Right lobe of liver (tissue), 4 donors: ENCODE results near the gene C3orf20.

Experiments used
- POLR2A ChIP-seq: fragments of 450-650 bp; IDR thresholded peaks from one replicate; pipeline ENCODE4 v1.6.1; 2017; ENCODE audit warnings: antibody characterized with exemption, mild to moderate bottlenecking
- TF ChIP-seq, protein P1 (sequence below), 4 donors: fragments of 200-600 bp in 3 of 4; fragments of 450-650 bp in 1 of 4; IDR thresholded peaks; one replicate each; pipeline versions ENCODE4 v1.5.1 to v1.8.0; 2016 to 2022; ENCODE audit warnings: antibody characterized with exemption in 4 of 4, mild to moderate bottlenecking in 2 of 4
- donor health status: DM: no; HTN: no; CAD: no.
- donor health status: DM: no; HTN: no; CAD: no.
- donor health status: DM: no; HTN: yes; CAD: no.

DNA sequence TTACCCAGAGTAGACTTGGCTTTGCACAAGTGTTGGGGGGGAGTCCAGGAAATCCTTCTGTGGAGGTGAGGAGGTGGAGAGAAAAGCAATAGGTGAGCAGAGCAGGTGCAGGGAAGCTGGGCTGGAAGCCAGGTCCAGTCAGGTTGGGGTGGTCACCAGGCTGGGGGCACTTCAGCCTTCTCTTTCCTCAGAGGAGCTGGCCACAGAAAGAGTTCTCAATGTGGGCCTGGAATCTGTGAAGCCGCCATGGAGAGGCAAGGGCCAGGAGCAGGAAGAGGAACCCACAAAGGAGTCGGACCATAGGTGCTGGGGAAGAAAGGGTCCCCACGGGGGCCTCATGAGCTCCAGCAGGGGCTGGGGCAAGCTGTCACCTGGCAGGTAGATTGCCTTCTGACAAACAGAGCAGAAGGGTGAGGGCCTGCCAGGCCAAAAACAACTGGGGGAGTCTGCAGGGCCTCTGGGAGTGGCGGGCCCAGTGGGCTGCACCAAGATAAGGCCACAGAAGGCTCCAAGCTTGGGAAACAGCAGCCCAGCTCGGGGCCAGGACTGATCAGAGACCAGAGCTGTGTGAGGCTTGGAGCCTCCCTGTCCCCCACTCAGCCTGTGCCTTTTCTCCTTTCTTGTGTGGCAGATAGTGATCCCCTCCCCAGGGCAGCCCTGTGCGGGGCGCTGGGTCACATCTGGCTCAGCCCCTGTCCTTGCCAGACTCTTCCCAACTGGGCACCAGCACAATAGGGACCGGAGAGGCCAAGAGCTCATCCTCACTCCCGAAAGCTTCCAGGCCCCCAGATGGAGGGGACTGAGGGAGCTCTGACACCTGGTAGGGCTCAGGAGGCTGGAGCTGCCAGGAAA is 90.9 kb downstream of the C3orf20 start:
- TF ChIP-seq, protein P1, sequence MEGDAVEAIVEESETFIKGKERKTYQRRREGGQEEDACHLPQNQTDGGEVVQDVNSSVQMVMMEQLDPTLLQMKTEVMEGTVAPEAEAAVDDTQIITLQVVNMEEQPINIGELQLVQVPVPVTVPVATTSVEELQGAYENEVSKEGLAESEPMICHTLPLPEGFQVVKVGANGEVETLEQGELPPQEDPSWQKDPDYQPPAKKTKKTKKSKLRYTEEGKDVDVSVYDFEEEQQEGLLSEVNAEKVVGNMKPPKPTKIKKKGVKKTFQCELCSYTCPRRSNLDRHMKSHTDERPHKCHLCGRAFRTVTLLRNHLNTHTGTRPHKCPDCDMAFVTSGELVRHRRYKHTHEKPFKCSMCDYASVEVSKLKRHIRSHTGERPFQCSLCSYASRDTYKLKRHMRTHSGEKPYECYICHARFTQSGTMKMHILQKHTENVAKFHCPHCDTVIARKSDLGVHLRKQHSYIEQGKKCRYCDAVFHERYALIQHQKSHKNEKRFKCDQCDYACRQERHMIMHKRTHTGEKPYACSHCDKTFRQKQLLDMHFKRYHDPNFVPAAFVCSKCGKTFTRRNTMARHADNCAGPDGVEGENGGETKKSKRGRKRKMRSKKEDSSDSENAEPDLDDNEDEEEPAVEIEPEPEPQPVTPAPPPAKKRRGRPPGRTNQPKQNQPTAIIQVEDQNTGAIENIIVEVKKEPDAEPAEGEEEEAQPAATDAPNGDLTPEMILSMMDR (IDR thresholded peaks at IDR 0.05): no peak
- TF ChIP-seq POLR2A: no peak
